Thyroid gland (tissue), 4 donors: Measurements from ENCODE around the gene LDLRAD4.

Experiments
- CTCF ChIP-seq, 6 experiments: fragments of 200-600 bp in 3 of 6; fragments of 450-650 bp in 3 of 6; sonication (generic) in 3 of 6; IDR thresholded peaks; one replicate each; pipeline ENCODE4 v1.5.1; 2016 to 2019; ENCODE audit warnings: antibody characterized with exemption in 6 of 6, mild to moderate bottlenecking in 2 of 6, inconsistent platforms in 1 of 6, moderate library complexity in 1 of 6
- POLR2A ChIP-seq, 2 donors: fragments of 450-650 bp; IDR thresholded peaks; one replicate each; pipeline ENCODE4 v1.6.1; 2017; ENCODE audit warnings: antibody characterized with exemption in 2 of 2, mild to moderate bottlenecking in 2 of 2, moderate library complexity in 1 of 2

GRCh38 chr18:13503836-13504235 is 285.3 kb downstream of the LDLRAD4 start:
- TF ChIP-seq CTCF (IDR thresholded peaks at IDR 0.05) (no peak), POLR2A (IDR thresholded peaks at IDR 0.05) (no peak)
